ENCODE data around the gene SPSB3.

Gene SPSB3

DNA sequence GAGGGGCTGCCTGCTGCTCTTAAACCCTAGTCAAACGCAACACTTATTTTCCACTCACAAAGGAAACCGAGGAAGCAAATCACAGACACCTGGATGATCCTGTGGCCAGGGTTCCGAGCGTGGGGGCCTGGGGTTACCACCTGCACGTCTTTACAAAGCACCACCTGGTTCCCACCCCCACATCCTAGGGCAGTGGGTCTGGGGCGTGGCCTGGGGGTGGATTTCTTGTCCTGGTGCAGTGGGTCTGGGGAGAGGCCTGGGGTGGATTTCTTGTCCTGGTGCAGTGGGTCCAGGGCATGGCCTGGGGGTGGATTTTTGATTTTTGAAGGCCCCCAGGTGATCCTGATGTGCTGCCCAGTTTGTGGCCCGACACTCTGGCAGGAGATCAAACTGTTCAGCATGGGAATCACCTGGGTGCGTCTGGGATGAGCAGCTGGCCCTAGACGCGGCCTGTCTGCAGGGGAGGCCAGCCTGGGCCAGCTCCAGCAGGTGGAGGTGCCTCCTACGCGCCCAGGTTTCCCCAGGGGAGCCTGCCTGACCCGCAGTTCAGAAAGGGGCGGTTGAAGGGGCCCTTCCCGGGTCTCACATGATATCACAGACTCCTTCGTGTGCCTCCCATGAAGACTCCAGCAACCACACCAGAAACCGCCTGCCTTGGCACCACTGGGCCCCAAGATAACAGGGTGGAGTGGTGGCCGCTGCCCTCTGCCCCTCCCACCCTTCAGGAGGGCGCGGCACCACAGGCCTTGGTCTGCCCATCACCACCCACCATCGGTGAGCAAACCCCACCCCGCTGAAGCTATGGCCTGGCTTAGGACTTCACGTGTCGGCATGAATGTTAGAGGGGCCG is 38.0 kb upstream of the SPSB3 start:
- DNase-seq (ENCODE audit: low spot score) = no peak
- H3K27ac ChIP-seq = peak overlapping the region; percentile 12; the same call in 1 of the 2 replicates
- TF ChIP-seq, protein P1, sequence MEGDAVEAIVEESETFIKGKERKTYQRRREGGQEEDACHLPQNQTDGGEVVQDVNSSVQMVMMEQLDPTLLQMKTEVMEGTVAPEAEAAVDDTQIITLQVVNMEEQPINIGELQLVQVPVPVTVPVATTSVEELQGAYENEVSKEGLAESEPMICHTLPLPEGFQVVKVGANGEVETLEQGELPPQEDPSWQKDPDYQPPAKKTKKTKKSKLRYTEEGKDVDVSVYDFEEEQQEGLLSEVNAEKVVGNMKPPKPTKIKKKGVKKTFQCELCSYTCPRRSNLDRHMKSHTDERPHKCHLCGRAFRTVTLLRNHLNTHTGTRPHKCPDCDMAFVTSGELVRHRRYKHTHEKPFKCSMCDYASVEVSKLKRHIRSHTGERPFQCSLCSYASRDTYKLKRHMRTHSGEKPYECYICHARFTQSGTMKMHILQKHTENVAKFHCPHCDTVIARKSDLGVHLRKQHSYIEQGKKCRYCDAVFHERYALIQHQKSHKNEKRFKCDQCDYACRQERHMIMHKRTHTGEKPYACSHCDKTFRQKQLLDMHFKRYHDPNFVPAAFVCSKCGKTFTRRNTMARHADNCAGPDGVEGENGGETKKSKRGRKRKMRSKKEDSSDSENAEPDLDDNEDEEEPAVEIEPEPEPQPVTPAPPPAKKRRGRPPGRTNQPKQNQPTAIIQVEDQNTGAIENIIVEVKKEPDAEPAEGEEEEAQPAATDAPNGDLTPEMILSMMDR (conservative IDR thresholded peaks at IDR 0.05; ENCODE audit: low read depth) = no peak
- ChIA-PET POLR2A (ENCODE audit: low non-redundant PET) (no interaction called here), CTCF (interaction anchor here (0.6 kb wide), 2 partner anchors 69 to 244 kb away, joined by 3 to 4 read pairs; no protein-coding TSS in a partner anchor)

DNA sequence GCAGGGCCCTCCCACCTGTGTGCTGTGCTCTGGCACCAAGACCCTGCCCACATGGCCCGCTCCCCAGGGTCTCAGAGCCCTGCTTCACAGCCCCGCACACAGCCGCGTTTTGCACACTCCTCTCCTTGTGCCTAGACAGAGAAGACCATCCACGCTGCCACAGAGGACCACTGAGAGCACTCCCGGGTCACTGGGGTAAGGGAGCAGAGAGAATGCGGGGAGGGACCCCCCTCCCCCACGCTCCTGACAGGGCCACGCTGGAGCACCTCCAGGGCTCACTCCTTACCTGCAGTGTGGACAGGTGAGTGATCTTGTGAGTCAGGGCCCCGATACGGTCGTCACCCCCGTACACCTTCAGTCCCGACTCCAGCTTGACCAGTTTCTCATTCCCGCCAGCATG is 37.2 kb upstream of the SPSB3 start:
- CTCF ChIA-PET = no interaction called here
- TF ChIP-seq, protein P1 (conservative IDR thresholded peaks at IDR 0.05; ENCODE audit: low read depth) = no peak
- POLR2A ChIA-PET (ENCODE audit: low non-redundant PET) = no interaction called here
- no peak for DNase-seq (ENCODE audit: low spot score)
- no peak overlapping the region for H3K27ac ChIP-seq

DNA sequence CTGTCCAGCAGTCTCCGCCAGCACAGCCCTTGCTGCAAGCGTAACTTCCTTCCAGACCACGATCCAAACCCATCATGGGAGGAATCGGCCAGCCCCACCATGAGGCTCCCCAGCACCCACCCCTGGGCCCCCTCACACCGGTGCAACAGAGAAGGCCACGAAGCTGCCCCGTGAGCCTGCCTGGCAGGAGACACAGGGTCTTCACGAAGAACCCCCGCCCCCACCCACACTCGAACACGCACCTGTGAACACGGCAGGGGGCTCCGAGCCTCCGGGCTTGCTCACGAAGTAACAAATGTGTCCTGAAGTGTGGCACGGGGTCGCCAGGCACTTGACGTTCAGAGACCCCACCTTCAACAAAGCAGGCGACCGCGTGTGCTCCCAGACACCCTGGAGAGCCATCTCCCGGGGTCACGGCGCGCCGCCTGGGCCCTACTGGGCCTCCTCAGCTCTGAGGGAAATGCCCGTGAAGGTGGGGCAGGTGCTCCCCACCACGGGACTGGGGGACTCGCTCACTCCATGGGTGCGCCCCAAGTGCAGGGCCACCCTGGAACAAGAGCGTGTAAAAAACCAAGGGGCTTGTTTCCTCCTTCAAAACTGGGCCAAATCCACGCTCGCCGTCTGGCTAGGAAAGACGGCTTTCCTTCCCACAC is 36.6 kb upstream of the SPSB3 start:
- no peak overlapping the region for H3K27ac ChIP-seq
- POLR2A ChIA-PET (ENCODE audit: low non-redundant PET) = no interaction called here
- CTCF ChIA-PET = no interaction called here
- DNase-seq (ENCODE audit: low spot score) = no peak
- TF ChIP-seq, protein P1 (conservative IDR thresholded peaks at IDR 0.05; ENCODE audit: low read depth) = no peak

DNA sequence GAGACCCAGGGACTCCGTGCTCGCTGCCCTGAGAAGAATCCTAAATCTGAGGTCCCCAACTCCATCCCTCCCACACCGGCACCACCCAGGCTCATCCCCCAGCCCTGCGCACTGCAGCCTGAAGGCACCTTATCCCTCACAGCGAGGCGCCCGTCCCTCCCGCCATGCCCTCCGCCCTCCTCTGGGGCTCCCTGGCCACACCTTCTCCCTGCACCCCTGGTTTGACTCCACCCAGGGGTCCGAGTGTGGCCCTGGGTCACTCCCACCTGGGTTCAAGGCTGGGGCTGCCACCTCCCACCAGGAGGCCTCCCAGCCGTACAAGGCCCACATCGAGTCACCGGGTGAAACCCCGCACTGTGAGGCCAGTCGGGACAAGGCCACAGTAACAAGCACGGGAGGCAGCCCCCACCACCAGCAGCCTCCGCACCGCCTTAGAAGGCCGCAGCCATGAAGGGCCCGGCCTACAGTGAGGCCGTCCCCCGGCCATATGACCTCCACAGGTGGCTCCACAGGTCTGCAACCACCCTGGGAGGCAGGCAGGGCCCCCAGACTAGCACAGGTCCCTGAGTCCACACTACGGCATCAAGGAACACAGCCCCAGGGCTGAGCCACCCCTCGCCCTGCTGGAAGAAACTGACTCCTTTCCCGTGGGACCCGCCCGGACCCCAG is 36.0 kb upstream of the SPSB3 start:
- POLR2A ChIA-PET (ENCODE audit: low non-redundant PET) = no interaction called here
- CTCF ChIA-PET = no interaction called here
- TF ChIP-seq, protein P1 (conservative IDR thresholded peaks at IDR 0.05; ENCODE audit: low read depth) = no peak
- DNase-seq (ENCODE audit: low spot score) = no peak
- H3K27ac ChIP-seq = no peak overlapping the region

DNA sequence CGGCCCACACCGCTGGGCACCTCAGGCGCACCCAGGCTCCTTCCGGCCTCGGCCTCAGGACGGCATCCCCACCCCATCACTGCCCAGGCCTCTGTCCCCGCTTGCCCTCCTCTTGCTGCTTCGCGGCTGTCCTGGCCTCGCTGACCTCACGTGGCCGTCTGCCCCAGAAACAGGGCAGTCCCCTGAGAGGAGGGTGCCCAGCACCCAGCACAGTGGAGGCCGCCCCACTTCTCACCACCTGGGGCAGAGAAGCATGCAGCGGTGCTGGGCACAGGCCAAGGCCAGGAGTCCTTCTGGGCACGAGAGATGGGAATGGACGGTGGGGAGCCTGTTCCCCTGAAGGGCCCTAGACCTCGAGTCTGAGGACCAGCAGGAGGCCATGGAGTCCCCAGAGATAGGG is 35.3 kb upstream of the SPSB3 start:
- CTCF ChIA-PET = no interaction called here

DNA sequence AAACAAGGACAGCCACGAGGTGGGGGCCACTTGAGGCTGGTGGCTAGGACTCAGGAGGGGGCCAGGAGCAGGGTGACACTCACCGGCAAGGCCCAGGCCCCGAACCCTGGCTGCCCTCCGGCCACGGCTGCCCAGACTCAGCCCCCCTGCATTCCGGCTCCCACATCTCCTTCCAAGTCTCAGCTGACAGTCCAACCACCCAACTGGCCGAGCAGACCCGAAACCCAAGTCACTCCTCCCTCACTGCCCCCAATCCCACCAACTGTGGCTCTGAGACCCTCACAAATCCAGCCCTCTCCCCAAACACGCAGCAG is 34.9 kb upstream of the SPSB3 start:
- no peak overlapping the region for H3K27ac ChIP-seq
- POLR2A ChIA-PET (ENCODE audit: low non-redundant PET) = no interaction called here
- no peak for DNase-seq (ENCODE audit: low spot score)
- TF ChIP-seq, protein P1 (conservative IDR thresholded peaks at IDR 0.05; ENCODE audit: low read depth) = no peak
- CTCF ChIA-PET = no interaction called here

More for the DNA sequence above, 35.3 kb upstream of the SPSB3 start:
- no peak for DNase-seq (ENCODE audit: low spot score)
- TF ChIP-seq, protein P1 (conservative IDR thresholded peaks at IDR 0.05; ENCODE audit: low read depth) = no peak
- POLR2A ChIA-PET (ENCODE audit: low non-redundant PET) = no interaction called here
- no peak overlapping the region for H3K27ac ChIP-seq
